Measurements from ENCODE around the gene NFATC2.

Gene NFATC2

DNA sequence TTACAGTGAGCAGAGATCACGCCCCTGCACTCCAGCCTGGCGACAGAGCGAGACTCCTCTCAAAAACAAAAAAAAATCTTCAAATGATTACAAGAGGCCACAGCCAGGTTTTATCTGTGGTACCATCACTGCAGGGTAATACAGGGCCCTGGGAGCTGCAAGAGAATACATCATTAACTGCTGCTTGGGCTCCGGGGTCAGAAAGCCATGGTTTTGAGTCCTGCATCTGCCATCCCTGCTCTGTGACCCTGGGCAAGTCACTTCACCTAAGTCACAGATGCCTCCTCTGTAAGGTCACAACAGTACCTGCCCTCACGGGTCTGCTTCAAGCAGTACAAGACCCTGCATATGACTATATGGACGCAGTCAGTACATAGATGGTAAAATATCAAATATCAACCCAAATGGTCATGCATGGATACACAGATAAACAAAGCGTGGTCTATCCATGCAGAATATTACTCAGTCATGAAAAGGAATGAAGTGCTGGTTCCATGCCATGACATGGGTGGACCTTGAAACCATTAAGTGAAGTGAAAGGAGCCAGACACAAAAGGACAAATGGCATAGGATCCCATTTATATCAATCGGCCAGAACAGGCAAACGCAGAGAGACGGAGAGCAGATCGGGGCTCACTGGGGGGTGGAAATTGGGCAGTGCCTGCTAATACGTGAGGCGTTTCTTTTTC, 83.6 kb downstream of the NFATC2 start:
- Histone ChIP-seq H3K27ac (no peak overlapping the region), H3K27me3 (ENCODE audit: insufficient read depth, low read depth, severe bottlenecking) (peaks cover 82% of the 10 kb centered on the region), H3K4me3 (ENCODE audit: low read depth, low read length) (no peak overlapping the region), H3K9me3 (ENCODE audit: severe bottlenecking) (peaks cover 7% of the 10 kb centered on the region), H3K36me3 (no peaks in the 10 kb centered on the region)
- DNase-seq: no peak
- no peak for TF ChIP-seq CTCF (IDR thresholded peaks at IDR 0.05; ENCODE audit: low read depth, low read length)

DNA sequence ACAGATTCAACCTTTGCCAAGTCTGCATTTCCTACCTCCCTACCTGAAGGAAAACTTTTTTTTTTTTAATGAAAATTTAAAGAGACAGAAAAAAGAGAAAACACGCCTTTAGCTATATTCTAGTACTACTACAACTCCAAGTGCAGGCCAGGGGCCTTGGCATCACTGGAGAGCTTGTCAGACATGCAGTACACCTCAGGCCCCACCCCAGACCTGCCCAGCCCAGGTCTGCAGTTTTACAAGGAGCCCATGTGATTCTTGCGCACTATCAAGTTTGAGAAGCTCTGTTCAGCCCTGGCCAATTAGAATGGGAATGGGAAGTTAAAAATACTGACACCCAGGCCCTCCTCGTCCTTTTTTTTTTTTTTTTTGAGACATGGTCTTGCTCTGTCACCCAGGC, 85.0 kb downstream of the NFATC2 start:
- Histone ChIP-seq H3K27me3 (ENCODE audit: insufficient read depth, low read depth, severe bottlenecking) (peaks cover 82% of the 10 kb centered on the region), H3K36me3 (no peaks in the 10 kb centered on the region), H3K4me3 (ENCODE audit: low read depth, low read length) (no peak overlapping the region), H3K27ac (no peak overlapping the region), H3K9me3 (ENCODE audit: severe bottlenecking) (peaks cover 8% of the 10 kb centered on the region)
- no peak for DNase-seq
- no peak for TF ChIP-seq CTCF (IDR thresholded peaks at IDR 0.05; ENCODE audit: low read depth, low read length)

- Histone ChIP-seq H3K27ac (no peak overlapping the region), H3K36me3 (no peaks in the 10 kb centered on the region), H3K9me3 (ENCODE audit: severe bottlenecking) (peaks cover 8% of the 10 kb centered on the region), H3K4me3 (ENCODE audit: low read depth, low read length) (no peak overlapping the region), H3K27me3 (ENCODE audit: insufficient read depth, low read depth, severe bottlenecking) (peaks cover 82% of the 10 kb centered on the region)
- DNase-seq: no peak
- no peak for TF ChIP-seq CTCF (IDR thresholded peaks at IDR 0.05; ENCODE audit: low read depth, low read length)
Observed at GRCh38 chr20:51456511-51457509, 85.7 kb downstream of the NFATC2 start.

GRCh38 chr20:51454250-51454865, 88.2 kb downstream of the NFATC2 start:
- no peak for DNase-seq
- H3K9me3 ChIP-seq (ENCODE audit: severe bottlenecking): peaks cover 8% of the 10 kb centered on the region
- TF ChIP-seq CTCF (IDR thresholded peaks at IDR 0.05; ENCODE audit: low read depth, low read length): no peak
- no peaks in the 10 kb centered on the region for H3K36me3 ChIP-seq
- no peak overlapping the region for H3K27ac ChIP-seq
- no peak overlapping the region for H3K4me3 ChIP-seq (ENCODE audit: low read depth, low read length)
- peaks cover 81% of the 10 kb centered on the region for H3K27me3 ChIP-seq (ENCODE audit: insufficient read depth, low read depth, severe bottlenecking)

DNA sequence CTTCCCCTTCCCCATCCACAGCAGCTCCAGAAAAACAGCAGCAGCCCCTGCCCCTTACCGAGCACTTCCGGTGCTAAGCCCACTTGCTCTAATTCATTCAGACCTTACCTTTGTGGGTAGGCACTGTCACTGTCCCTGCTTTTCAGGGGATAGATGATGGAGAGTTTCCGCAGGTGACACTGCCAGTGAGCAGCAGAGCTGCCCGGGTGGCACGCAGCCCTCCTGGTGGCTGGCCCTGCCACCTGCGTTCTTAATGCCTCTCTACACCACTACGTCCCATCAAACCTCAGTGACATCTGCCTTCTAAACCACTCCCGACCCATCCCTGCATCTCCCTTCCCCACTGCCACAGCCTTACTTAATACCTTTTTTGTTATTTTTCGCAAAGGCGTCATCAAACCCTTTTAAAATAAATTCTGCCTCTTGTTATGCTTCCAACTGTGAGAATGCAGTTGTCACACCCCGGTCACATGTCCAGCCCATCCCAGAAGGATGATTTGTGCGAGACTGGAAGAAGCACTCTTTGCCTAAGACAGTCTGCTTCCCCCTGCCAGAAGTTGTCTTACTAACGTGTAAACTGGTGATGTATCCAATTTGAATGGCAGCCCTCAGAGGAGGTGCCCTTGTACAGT, 89.7 kb downstream of the NFATC2 start:
- Histone ChIP-seq H3K9me3 (ENCODE audit: severe bottlenecking) (peaks cover 8% of the 10 kb centered on the region), H3K36me3 (no peaks in the 10 kb centered on the region), H3K27me3 (ENCODE audit: insufficient read depth, low read depth, severe bottlenecking) (peaks cover 82% of the 10 kb centered on the region), H3K4me3 (ENCODE audit: low read depth, low read length) (no peak overlapping the region), H3K27ac (no peak overlapping the region)
- no peak for TF ChIP-seq CTCF (IDR thresholded peaks at IDR 0.05; ENCODE audit: low read depth, low read length)
- no peak for DNase-seq
